Right lobe of liver (tissue), 6 donors: ENCODE data around the gene GTF3C1. TPM values are rescaled to one million over a fixed set of nuclear protein-coding genes. Genes with fewer than 3 reads are reported as not detected.

Experiments used
- ATAC-seq, 4 donors: fragments of 200-7000 bp; cut with Tn5 transposase; one replicate each; pipeline ENCODE4 v1.9.1; 2020; ENCODE audit warnings: mild to moderate bottlenecking in 4 of 4, moderate library complexity in 4 of 4
- DNase-seq, 3 donors: peaks; one replicate each; pipeline ENCODE4 v3.0.0-alpha.2; 2020
- H3K27ac ChIP-seq, 3 donors: fragments of 200-600 bp; one replicate each; pipeline ENCODE4 v1.8.0; 2022
- H3K27me3 ChIP-seq, 2 donors: fragments of 200-600 bp; one replicate each; pipeline ENCODE4 v1.8.0; 2022
- H3K36me3 ChIP-seq, 4 donors: fragments of 200-600 bp; sonication (generic) in 1 of 4; one replicate each; pipeline versions ENCODE4 v1.5.1 to v1.8.0; 2017 to 2022; ENCODE audit warnings: control low read depth in 1 of 4
- H3K4me1 ChIP-seq, 4 donors: fragments of 200-600 bp; sonication (generic) in 1 of 4; one replicate each; pipeline versions ENCODE4 v1.5.1 to v1.8.0; 2017 to 2022; ENCODE audit warnings: control low read depth in 1 of 4
- H3K4me3 ChIP-seq, 3 donors: fragments of 200-600 bp; one replicate each; pipeline ENCODE4 v1.8.0; 2022
- H3K9me3 ChIP-seq, 4 donors: fragments of 200-600 bp; sonication (generic) in 1 of 4; one replicate each; pipeline versions ENCODE4 v1.5.1 to v1.8.0; 2017 to 2022; ENCODE audit warnings: control low read depth in 1 of 4
- POLR2A ChIP-seq: fragments of 450-650 bp; IDR thresholded peaks from one replicate; pipeline ENCODE4 v1.6.1; 2017; ENCODE audit warnings: antibody characterized with exemption, mild to moderate bottlenecking
- WGBS: methylation state at CpG from one replicate; pipeline ENCODE4 v1.1.6; 2018; ENCODE audit warnings: low coverage, low lambda C conversion rate; ENCODE audit not compliant: insufficient coverage; ENCODE audit errors: missing lambda C conversion rate; 5-methylcytosine and 5-hydroxymethylcytosine counted together
- intact Hi-C, 2 donors: fragments of 100-400 bp; cut with DNase I; formaldehyde crosslinking; loops; one replicate each; pipeline versions ENCODE4 v1.11.2 to v1.14.1; 2022
- total RNA-seq, 6 experiments: library from RNA; depleted of rRNA in 2 of 6; stranded (reverse); fragments of >200 nt in 2 of 6; fragmentation: NEBNext Ultra II Directional in 3 of 6; extraction: Animal tissue kit (Norgen Biotek cat#: 25700) in 3 of 6; gene quantifications; one replicate each; pipeline versions ENCODE4 v1.1.0 to v1.2.4, GENCODE V29; 2016 to 2023
- TF ChIP-seq, protein P1 (sequence below), 4 donors: fragments of 200-600 bp in 3 of 4; fragments of 450-650 bp in 1 of 4; IDR thresholded peaks; one replicate each; pipeline versions ENCODE4 v1.5.1 to v1.8.0; 2016 to 2022; ENCODE audit warnings: antibody characterized with exemption in 4 of 4, mild to moderate bottlenecking in 2 of 4
- donor health status: DM: no; HTN: yes; CAD: no.
- donor health status: DM: no; HTN: no; CAD: no.
- donor health status: DM: no; HTN: no; CAD: no.
- donor health status: DM: no; HTN: yes; CAD: no.
- donor health status: DM: no; HTN: yes; CAD: no.

Gene GTF3C1
- total RNA-seq, 6 experiments from 2014 or later = 25.3 to 53.3 (median 26.9) TPM

- intact Hi-C loops = no loop called here
- WGBS = 45% methylated on average over 3 of the region's 10 CpGs
- Histone ChIP-seq H3K36me3 (no peaks in the 10 kb centered on the region), H3K4me3 (no peak overlapping the region), H3K27ac (no peak overlapping the region), H3K9me3 (no peaks in the 10 kb centered on the region), H3K4me1 (no peaks in the 10 kb centered on the region), H3K27me3 (no peaks in the 10 kb centered on the region)
- no peak for ATAC-seq
- TF ChIP-seq POLR2A = no peak
- TF ChIP-seq, protein P1, sequence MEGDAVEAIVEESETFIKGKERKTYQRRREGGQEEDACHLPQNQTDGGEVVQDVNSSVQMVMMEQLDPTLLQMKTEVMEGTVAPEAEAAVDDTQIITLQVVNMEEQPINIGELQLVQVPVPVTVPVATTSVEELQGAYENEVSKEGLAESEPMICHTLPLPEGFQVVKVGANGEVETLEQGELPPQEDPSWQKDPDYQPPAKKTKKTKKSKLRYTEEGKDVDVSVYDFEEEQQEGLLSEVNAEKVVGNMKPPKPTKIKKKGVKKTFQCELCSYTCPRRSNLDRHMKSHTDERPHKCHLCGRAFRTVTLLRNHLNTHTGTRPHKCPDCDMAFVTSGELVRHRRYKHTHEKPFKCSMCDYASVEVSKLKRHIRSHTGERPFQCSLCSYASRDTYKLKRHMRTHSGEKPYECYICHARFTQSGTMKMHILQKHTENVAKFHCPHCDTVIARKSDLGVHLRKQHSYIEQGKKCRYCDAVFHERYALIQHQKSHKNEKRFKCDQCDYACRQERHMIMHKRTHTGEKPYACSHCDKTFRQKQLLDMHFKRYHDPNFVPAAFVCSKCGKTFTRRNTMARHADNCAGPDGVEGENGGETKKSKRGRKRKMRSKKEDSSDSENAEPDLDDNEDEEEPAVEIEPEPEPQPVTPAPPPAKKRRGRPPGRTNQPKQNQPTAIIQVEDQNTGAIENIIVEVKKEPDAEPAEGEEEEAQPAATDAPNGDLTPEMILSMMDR (IDR thresholded peaks at IDR 0.05) = no peak
- peak in 1 of 3 donors; percentile 16 for DNase-seq
Observed at GRCh38 chr16:27430923-27431484, 118.7 kb downstream of the GTF3C1 start.

- Histone ChIP-seq H3K36me3 (no peaks in the 10 kb centered on the region), H3K27ac (no peak overlapping the region), H3K4me1 (no peaks in the 10 kb centered on the region), H3K27me3 (no peaks in the 10 kb centered on the region), H3K9me3 (no peaks in the 10 kb centered on the region), H3K4me3 (no peak overlapping the region)
- WGBS = 64% methylated on average over 6 of the region's 7 CpGs
- ATAC-seq (no peak), DNase-seq (no peak)
- TF ChIP-seq, protein P1 (IDR thresholded peaks at IDR 0.05) = no peak
- no peak for TF ChIP-seq POLR2A
- intact Hi-C loops = no loop called here
Observed at GRCh38 chr16:27430512-27430911, 119.2 kb downstream of the GTF3C1 start.

GRCh38 chr16:27429981-27430441, 119.7 kb downstream of the GTF3C1 start:
- Histone ChIP-seq H3K27me3 (no peaks in the 10 kb centered on the region), H3K36me3 (no peaks in the 10 kb centered on the region)
- peak in 1 of 3 donors; percentile 28 for DNase-seq

GRCh38 chr16:27429330-27429871, 120.3 kb downstream of the GTF3C1 start:
- no peak for TF ChIP-seq POLR2A
- TF ChIP-seq, protein P1 (IDR thresholded peaks at IDR 0.05) = no peak
- no peaks in the 10 kb centered on the region for H3K27me3 ChIP-seq
- no peak overlapping the region for H3K27ac ChIP-seq
- DNase-seq (peak in 1 of 3 donors; percentile 17), ATAC-seq (no peak)
- H3K36me3 ChIP-seq = no peaks in the 10 kb centered on the region
- H3K4me1 ChIP-seq = no peaks in the 10 kb centered on the region
- H3K9me3 ChIP-seq = no peaks in the 10 kb centered on the region
- H3K4me3 ChIP-seq = no peak overlapping the region
- intact Hi-C loops = no loop called here
- 75% methylated on average over 10 of the region's 11 CpGs for WGBS

More at GRCh38 chr16:27429981-27430441, 119.7 kb downstream of the GTF3C1 start:
- intact Hi-C loops = no loop called here
- TF ChIP-seq, protein P1 (IDR thresholded peaks at IDR 0.05) = no peak
- no peak for TF ChIP-seq POLR2A
- peak in 1 of 4 donors; percentile 28 for ATAC-seq
- H3K4me1 ChIP-seq = no peaks in the 10 kb centered on the region
- no peaks in the 10 kb centered on the region for H3K9me3 ChIP-seq
- no peak overlapping the region for H3K27ac ChIP-seq
- H3K4me3 ChIP-seq = no peak overlapping the region
- WGBS = 40% methylated on average over 1 of the region's 16 CpGs
